Measurements from ENCODE around the gene DAG1.

The DAG1 gene

GRCh38 chr3:49519296-49519695 is 49.2 kb downstream of the DAG1 start:
- DNase-seq, result no peak

- no peak for DNase-seq
These were observed 49.9 kb downstream of the DAG1 start for GRCh38 chr3:49519916-49520385.

- no peak for DNase-seq
These were observed 54.0 kb downstream of the DAG1 start for GRCh38 chr3:49523756-49524747.

- no peak for DNase-seq
These were observed 59.5 kb downstream of the DAG1 start for GRCh38 chr3:49529567-49529966.

GRCh38 chr3:49530231-49530630 is 60.2 kb downstream of the DAG1 start:
- DNase-seq, result no peak

- DNase-seq, result no peak
These were observed 60.6 kb downstream of the DAG1 start for GRCh38 chr3:49530701-49531100.

GRCh38 chr3:49531218-49531617 is 61.2 kb downstream of the DAG1 start:
- no peak for DNase-seq

GRCh38 chr3:49531715-49532114 is 61.6 kb downstream of the DAG1 start:
- no peak for DNase-seq

- DNase-seq, result no peak
These were observed 63.0 kb downstream of the DAG1 start for GRCh38 chr3:49533031-49533430.

- no peak for DNase-seq
These were observed 63.9 kb downstream of the DAG1 start for GRCh38 chr3:49533786-49534519.

- DNase-seq, result no peak
These were observed 64.7 kb downstream of the DAG1 start for GRCh38 chr3:49534581-49535441.

GRCh38 chr3:49535971-49536874 is 66.2 kb downstream of the DAG1 start:
- no peak for DNase-seq

GRCh38 chr3:49536875-49537533 is 66.9 kb downstream of the DAG1 start:
- no peak for DNase-seq

- peak; percentile 91 for DNase-seq
These were observed 69.8 kb downstream of the DAG1 start for GRCh38 chr3:49539659-49540560.

- DNase-seq, result no peak
These were observed 82.0 kb downstream of the DAG1 start for GRCh38 chr3:49552087-49552486.

GRCh38 chr3:49553324-49553691 is 83.2 kb downstream of the DAG1 start:
- DNase-seq, result no peak

- peak; percentile 89 for DNase-seq
These were observed 83.9 kb downstream of the DAG1 start, which contains the start of gene BSN for GRCh38 chr3:49553692-49554632. Gene BSN (plus strand): TSS chr3:49554477. CDS start chr3:49554603, 126 bp downstream.

- no peak for DNase-seq
These were observed 84.7 kb downstream of the DAG1 start for GRCh38 chr3:49554633-49555265.
